Measurements from ENCODE around the gene CEACAM16. TPM values are rescaled to one million over a fixed set of nuclear protein-coding genes. Genes with fewer than 3 reads are reported as not detected.

The CEACAM16 gene
- total and polyA plus RNA-seq, 4 donors, result not detected

DNA sequence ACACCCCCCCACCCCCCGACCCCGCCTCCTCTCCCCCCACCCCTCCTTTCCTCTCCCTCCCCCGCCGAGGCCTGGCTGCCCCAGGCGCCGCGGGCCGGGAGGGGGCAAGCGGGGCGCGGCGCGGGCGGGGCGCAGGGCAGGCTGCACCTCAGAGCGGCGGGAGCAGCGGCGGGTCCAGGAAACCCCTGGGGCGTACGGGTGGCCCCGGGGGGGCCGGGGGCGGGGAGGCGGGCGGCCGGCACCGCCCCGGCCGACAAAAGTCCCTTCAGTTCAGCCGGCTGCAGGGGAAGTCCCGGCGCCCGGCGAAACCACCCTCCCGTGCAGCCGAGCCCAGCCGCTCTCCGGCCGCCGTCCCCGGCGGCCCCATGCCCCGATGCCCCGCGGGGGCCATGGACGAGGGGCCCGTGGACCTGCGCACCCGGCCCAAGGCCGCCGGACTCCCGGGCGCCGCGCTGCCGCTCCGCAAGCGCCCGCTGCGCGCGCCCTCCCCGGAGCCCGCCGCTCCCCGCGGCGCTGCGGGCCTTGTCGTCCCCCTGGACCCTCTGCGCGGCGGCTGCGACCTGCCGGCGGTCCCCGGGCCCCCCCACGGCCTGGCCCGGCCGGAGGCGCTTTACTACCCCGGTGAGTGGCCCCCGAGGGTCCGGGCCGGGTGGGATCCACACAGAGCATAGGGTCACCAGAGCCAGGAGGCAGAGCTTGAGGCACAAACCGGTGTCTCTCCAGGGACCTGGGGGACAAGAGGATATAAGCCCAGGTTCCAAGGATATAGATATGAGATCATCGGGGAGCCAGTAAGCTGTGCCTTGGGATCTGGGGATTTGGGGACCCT, 49.7 kb downstream of the CEACAM16 start, which contains the start of gene BCL3:
Gene BCL3 (plus strand): TSS at position 283 of the 829 bp plus-strand sequence. CDS start 83 bp downstream, at position 366.
- Histone ChIP-seq H3K9me3 (ENCODE audit: control insufficient read depth, insufficient read depth, low read length) (no peaks in the 10 kb centered on the region), H3K27me3 (ENCODE audit: control insufficient read depth, insufficient read depth, low read length) (peaks cover 60% of the 10 kb centered on the region), H3K36me3 (ENCODE audit: control insufficient read depth, insufficient read depth, low read length) (no peaks in the 10 kb centered on the region), H3K27ac (ENCODE audit: low read depth, low read length) (peak within 1 kb of the TSS; percentile 71), H3K4me3 (ENCODE audit: low read depth, low read length) (peak within 1 kb of the TSS; percentile 36), H3K4me1 (ENCODE audit: control insufficient read depth, insufficient read depth, low read length) (peaks cover 27% of the 10 kb centered on the region)
- no peak for DNase-seq (ENCODE audit: low read depth in 4 of 6, low spot score in 6 of 6)
- 1% methylated on average over 84 of the region's 88 CpGs for WGBS (ENCODE audit: insufficient coverage)

DNA sequence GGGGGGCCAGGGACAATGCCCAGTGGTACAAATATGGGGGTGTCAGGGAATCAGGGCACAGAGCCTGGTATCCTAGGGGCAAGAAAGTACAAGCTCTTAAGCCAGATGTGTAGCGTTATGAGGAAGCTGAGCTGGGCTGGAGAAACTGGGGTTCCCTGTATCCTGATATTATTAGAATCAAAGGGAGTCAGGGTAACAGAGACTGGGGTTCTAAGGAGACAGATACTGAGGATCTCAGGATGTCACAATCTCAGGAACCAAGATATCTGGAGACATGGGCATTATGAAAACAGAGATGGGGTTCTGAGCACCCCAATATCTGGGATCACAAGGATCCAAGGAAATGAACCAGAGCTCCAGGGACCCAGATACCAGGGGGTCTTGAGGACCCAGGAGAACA, 50.3 kb downstream of the CEACAM16 start:
- WGBS (ENCODE audit: insufficient coverage), result 71% methylated on average over 1 of the region's 1 CpG
- peak overlapping the region; percentile 29 for H3K4me3 ChIP-seq (ENCODE audit: low read depth, low read length)
- no peaks in the 10 kb centered on the region for H3K36me3 ChIP-seq (ENCODE audit: control insufficient read depth, insufficient read depth, low read length)
- no peak for DNase-seq (ENCODE audit: low read depth in 4 of 6, low spot score in 6 of 6)
- peaks cover 66% of the 10 kb centered on the region for H3K27me3 ChIP-seq (ENCODE audit: control insufficient read depth, insufficient read depth, low read length)
- H3K9me3 ChIP-seq (ENCODE audit: control insufficient read depth, insufficient read depth, low read length), result no peaks in the 10 kb centered on the region
- H3K27ac ChIP-seq (ENCODE audit: low read depth, low read length), result no peak overlapping the region
- peaks cover 33% of the 10 kb centered on the region for H3K4me1 ChIP-seq (ENCODE audit: control insufficient read depth, insufficient read depth, low read length)

DNA sequence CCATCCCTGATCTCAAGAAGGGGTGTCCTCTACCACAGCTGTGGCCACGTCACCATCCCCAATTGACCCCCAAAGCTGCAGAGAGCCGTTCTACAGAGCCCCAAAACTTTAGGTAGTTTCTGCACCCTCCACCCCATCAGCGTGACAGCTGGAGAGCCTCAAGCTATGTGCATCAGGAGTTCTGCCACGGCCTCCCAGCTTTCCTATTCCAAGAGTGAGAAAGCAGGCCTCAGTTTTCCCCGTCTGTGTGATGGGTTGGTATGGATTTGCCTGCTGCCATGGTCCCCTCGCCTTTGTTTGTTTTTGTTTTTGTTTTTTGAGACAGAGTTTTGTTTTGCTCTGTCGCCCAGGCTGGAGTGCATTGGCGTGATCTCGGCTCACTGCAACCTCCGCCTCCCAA, 51.0 kb downstream of the CEACAM16 start:
- 98% methylated on average over 7 of the region's 10 CpGs for WGBS (ENCODE audit: insufficient coverage)
- no peak overlapping the region for H3K27ac ChIP-seq (ENCODE audit: low read depth, low read length)

DNA sequence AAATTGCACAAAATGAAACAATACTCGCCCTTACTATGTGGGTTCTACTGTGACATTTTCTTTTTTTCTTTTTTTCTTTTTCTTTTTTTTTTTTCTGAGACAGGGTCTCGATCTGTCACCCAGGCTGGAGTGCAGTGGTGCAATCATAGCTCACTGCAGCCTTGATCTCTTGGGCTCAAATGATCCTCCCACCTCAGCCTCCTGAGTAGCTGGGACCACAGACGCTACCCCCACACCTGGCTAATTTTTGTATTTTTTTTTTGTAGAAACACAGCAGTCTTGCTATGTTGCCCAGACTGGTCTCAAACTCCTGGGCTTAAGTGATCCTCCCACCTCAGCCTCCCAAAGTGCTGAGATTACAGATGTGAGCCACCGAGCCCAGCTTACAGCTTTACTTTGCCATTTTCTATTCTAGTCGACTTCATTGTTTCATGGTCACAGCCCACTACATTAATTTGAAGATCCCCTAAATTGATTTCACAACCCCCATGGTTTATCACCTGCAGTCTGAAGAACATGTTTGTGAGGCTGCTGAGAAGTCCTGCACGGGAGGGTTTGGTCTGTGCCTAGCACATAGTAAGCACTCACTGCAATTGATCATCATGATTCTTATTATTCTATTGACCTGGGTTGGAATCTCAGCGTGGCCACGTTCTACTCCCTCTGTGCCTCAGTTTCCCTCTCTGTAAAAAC, 53.3 kb downstream of the CEACAM16 start:
- WGBS (ENCODE audit: insufficient coverage), result no CpG with 5 or more reads among the region's 8 CpGs
- no peaks in the 10 kb centered on the region for H3K9me3 ChIP-seq (ENCODE audit: control insufficient read depth, insufficient read depth, low read length)
- peaks cover 75% of the 10 kb centered on the region for H3K27me3 ChIP-seq (ENCODE audit: control insufficient read depth, insufficient read depth, low read length)
- DNase-seq (ENCODE audit: low read depth in 4 of 6, low spot score in 6 of 6), result no peak
- no peaks in the 10 kb centered on the region for H3K36me3 ChIP-seq (ENCODE audit: control insufficient read depth, insufficient read depth, low read length)
- peaks cover 44% of the 10 kb centered on the region for H3K4me1 ChIP-seq (ENCODE audit: control insufficient read depth, insufficient read depth, low read length)
- H3K27ac ChIP-seq (ENCODE audit: low read depth, low read length), result no peak overlapping the region
- no peak overlapping the region for H3K4me3 ChIP-seq (ENCODE audit: low read depth, low read length)

More for the DNA sequence above, 51.0 kb downstream of the CEACAM16 start:
- DNase-seq (ENCODE audit: low read depth in 4 of 6, low spot score in 6 of 6), result no peak
- Histone ChIP-seq H3K4me1 (ENCODE audit: control insufficient read depth, insufficient read depth, low read length) (peaks cover 40% of the 10 kb centered on the region), H3K36me3 (ENCODE audit: control insufficient read depth, insufficient read depth, low read length) (no peaks in the 10 kb centered on the region), H3K9me3 (ENCODE audit: control insufficient read depth, insufficient read depth, low read length) (no peaks in the 10 kb centered on the region), H3K27me3 (ENCODE audit: control insufficient read depth, insufficient read depth, low read length) (peaks cover 72% of the 10 kb centered on the region), H3K4me3 (ENCODE audit: low read depth, low read length) (no peak overlapping the region)

DNA sequence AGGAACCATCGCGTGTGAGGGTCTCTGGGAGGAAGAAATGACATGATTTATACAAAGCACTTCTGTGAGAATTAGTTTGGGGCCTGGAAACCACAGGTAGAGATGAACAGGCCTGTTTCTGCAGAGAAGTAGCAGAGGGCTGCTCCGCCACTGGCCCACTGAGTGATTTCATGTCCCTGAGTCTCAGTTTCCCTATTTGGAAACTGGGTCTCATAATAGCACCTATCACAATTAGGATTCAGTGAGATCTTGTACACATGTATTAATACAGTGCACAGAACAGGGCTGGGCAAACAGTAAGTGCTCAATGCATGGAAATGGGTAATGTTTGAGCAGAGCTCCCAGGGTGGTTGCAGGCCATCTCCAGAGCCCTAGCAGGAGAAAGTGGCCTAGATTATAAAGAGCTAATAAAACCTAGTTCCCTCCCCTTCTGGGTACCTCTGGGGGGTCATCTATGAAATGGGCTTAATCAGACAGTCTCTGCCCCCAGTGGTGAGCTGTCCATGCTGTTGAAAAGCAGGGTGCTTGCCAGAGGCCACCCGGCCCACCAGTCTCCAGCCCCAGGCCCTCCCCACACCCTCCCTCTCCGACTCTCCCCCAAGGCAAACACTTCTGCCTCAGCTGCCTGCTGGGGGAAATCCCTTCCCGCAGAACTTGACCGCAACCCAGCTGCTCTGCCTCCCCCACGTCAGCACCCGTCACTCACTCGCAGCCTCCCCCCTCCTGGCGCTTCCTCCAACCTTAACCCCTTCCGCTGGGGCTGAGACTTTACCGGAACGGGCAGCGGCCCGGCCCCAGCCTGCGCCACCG, 54.1 kb downstream of the CEACAM16 start:
- Histone ChIP-seq H3K36me3 (ENCODE audit: control insufficient read depth, insufficient read depth, low read length) (no peaks in the 10 kb centered on the region), H3K9me3 (ENCODE audit: control insufficient read depth, insufficient read depth, low read length) (no peaks in the 10 kb centered on the region), H3K4me1 (ENCODE audit: control insufficient read depth, insufficient read depth, low read length) (peaks cover 44% of the 10 kb centered on the region), H3K27me3 (ENCODE audit: control insufficient read depth, insufficient read depth, low read length) (peaks cover 74% of the 10 kb centered on the region), H3K4me3 (ENCODE audit: low read depth, low read length) (peak overlapping the region; percentile 12), H3K27ac (ENCODE audit: low read depth, low read length) (peak overlapping the region; percentile 47)
- peak in 1 of 6 donors; percentile 79 for DNase-seq (ENCODE audit: low read depth in 4 of 6, low spot score in 6 of 6)
- 3% methylated on average over 12 of the region's 18 CpGs for WGBS (ENCODE audit: insufficient coverage)

DNA sequence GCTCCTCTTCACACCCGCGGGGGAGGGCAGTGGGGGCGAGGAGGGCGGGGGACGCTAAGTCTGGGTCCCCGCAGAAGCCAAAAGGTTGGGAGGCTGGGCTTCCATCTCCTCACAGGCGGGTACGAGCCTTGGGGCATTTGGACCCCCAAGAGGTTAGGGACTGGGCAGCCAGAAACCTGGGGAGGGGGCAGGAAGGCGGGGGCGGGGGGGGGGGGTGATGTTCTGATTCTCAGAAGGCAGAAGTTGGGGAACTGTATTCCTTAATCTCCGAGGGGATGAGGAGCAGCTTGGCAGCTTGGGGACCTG, 54.6 kb downstream of the CEACAM16 start:
- H3K27ac ChIP-seq (ENCODE audit: low read depth, low read length), result peak overlapping the region; percentile 54
- H3K4me3 ChIP-seq (ENCODE audit: low read depth, low read length), result peak overlapping the region; percentile 12
- 0% methylated on average over 5 of the region's 11 CpGs for WGBS (ENCODE audit: insufficient coverage)
- no peaks in the 10 kb centered on the region for H3K36me3 ChIP-seq (ENCODE audit: control insufficient read depth, insufficient read depth, low read length)
- DNase-seq (ENCODE audit: low read depth in 4 of 6, low spot score in 6 of 6), result no peak
- H3K27me3 ChIP-seq (ENCODE audit: control insufficient read depth, insufficient read depth, low read length), result peaks cover 73% of the 10 kb centered on the region
- no peaks in the 10 kb centered on the region for H3K9me3 ChIP-seq (ENCODE audit: control insufficient read depth, insufficient read depth, low read length)
- peaks cover 47% of the 10 kb centered on the region for H3K4me1 ChIP-seq (ENCODE audit: control insufficient read depth, insufficient read depth, low read length)

DNA sequence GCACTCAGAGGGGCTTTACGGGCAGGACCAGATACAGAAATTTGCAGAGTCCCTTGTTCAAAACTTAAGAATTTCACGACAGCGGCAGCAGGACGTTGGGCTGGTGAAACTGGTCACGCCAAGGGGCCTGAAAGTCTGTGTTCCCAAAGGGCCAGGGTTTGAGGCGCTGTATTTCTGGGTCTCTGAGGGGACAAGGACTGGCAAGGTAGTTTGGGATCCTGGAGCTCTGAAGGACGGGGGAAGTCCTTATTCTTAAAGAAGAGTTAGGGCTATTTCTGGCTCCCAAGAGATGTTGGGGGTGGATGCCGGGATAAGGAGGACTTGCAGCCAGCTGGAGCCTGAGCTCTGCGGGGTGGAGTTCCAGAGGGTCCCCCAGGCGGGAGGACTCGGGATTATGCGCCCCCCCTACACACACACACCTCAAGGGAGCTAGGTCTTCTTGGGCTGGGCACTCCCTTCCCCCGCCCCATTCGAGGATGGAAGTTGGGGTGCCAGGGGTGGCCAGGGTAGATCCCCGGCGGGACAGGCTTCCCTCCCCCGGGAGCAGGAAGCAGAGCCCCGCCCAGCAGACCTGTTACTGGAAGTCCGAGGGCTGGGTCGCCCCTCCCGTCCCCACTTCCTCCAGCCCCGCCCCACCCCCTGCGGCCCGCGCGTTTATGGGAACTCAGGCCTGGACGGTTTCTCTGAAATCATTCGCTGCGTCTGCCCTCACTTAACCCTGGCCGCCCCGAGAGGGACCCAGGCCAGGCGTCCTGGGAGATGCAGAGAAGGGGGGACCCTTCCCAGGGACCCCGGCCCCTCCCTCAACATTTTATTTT, 55.2 kb downstream of the CEACAM16 start:
- no peaks in the 10 kb centered on the region for H3K36me3 ChIP-seq (ENCODE audit: control insufficient read depth, insufficient read depth, low read length)
- DNase-seq (ENCODE audit: low read depth in 4 of 6, low spot score in 6 of 6), result peak in 1 of 6 donors; percentile 62
- no peaks in the 10 kb centered on the region for H3K9me3 ChIP-seq (ENCODE audit: control insufficient read depth, insufficient read depth, low read length)
- peak overlapping the region; percentile 54 for H3K27ac ChIP-seq (ENCODE audit: low read depth, low read length)
- WGBS (ENCODE audit: insufficient coverage), result 4% methylated on average over 12 of the region's 33 CpGs
- H3K4me3 ChIP-seq (ENCODE audit: low read depth, low read length), result no peak overlapping the region
- peaks cover 71% of the 10 kb centered on the region for H3K27me3 ChIP-seq (ENCODE audit: control insufficient read depth, insufficient read depth, low read length)
- H3K4me1 ChIP-seq (ENCODE audit: control insufficient read depth, insufficient read depth, low read length), result peaks cover 46% of the 10 kb centered on the region

DNA sequence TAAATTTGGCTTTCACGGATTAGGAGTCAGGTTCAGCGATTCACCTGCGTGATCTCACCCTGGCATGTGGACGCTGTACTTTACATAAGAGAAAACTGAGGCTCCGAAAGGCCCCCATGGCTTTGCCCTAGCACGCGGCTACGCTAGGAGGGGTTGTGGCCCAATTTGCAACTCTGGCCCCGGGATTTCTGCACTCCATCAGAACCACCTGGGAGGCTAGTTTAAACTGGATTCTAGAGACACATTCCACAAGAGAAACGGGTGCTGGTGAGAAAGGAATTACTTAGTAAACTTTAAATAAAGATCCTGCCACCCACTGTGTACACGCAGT, 55.8 kb downstream of the CEACAM16 start:
- Histone ChIP-seq H3K27me3 (ENCODE audit: control insufficient read depth, insufficient read depth, low read length) (peaks cover 66% of the 10 kb centered on the region), H3K27ac (ENCODE audit: low read depth, low read length) (no peak overlapping the region), H3K9me3 (ENCODE audit: control insufficient read depth, insufficient read depth, low read length) (no peaks in the 10 kb centered on the region), H3K36me3 (ENCODE audit: control insufficient read depth, insufficient read depth, low read length) (peaks cover 3% of the 10 kb centered on the region), H3K4me1 (ENCODE audit: control insufficient read depth, insufficient read depth, low read length) (peaks cover 46% of the 10 kb centered on the region), H3K4me3 (ENCODE audit: low read depth, low read length) (no peak overlapping the region)
- WGBS (ENCODE audit: insufficient coverage), result 25% methylated on average over 9 of the region's 11 CpGs
- no peak for DNase-seq (ENCODE audit: low read depth in 4 of 6, low spot score in 6 of 6)

DNA sequence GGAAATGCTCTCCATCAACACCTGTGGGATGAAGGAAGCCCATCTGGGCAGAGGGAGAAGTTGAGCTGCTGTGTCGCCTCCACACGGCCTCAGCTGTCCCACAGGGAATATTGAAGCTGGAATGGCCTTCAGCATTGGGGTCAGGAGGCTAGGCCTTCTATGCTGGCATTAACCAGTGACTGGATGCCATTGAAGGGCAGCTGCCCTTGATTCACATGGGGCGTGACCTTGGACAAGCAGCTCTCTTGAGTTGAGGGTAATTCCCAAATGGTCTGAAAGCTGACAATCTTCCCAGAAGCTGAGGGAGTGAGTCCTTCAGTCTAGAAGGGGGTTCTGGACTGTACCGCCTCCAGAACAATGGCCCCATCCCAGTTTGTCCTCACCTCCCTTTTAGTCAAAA, 56.3 kb downstream of the CEACAM16 start:
- WGBS (ENCODE audit: insufficient coverage), result 75% methylated on average over 4 of the region's 4 CpGs
- Histone ChIP-seq H3K27me3 (ENCODE audit: control insufficient read depth, insufficient read depth, low read length) (peaks cover 62% of the 10 kb centered on the region), H3K27ac (ENCODE audit: low read depth, low read length) (no peak overlapping the region), H3K9me3 (ENCODE audit: control insufficient read depth, insufficient read depth, low read length) (no peaks in the 10 kb centered on the region), H3K4me3 (ENCODE audit: low read depth, low read length) (no peak overlapping the region), H3K36me3 (ENCODE audit: control insufficient read depth, insufficient read depth, low read length) (peaks cover 3% of the 10 kb centered on the region), H3K4me1 (ENCODE audit: control insufficient read depth, insufficient read depth, low read length) (peaks cover 46% of the 10 kb centered on the region)
- no peak for DNase-seq (ENCODE audit: low read depth in 4 of 6, low spot score in 6 of 6)

All from spinal cord (tissue), 10 donors.